ENCODE data around the gene RSAD2. TPM values are rescaled to one million over a fixed set of nuclear protein-coding genes. Genes with fewer than 3 reads are reported as not detected.

The RSAD2 gene
- total RNA-seq, 1 experiment from 2014 or later: 0.18 TPM

- ChIA-PET CTCF (no interaction called here), POLR2A (no interaction called here)
- no peaks in the 10 kb centered on the region for H3K9me3 ChIP-seq
- H3K27me3 ChIP-seq (replicated peaks; ENCODE audit: control insufficient read depth, insufficient read depth, low read length): no peaks in the 10 kb centered on the region
- H3K36me3 Mint-ChIP-seq (ENCODE audit: insufficient read depth, unreplicated experiment): no peaks in the 10 kb centered on the region
- no peak for TF ChIP-seq CTCF (IDR thresholded peaks at IDR 0.05; ENCODE audit: insufficient read depth in 1 of 2, low read depth in 1 of 2, low read length in 1 of 2, severe bottlenecking in 1 of 2, unreplicated experiment in 1 of 2)
- DNase-seq: no peak
- intact Hi-C loops (cut with micrococcal nuclease; ENCODE audit: unreplicated experiment): no loop called here
- no peaks in the 10 kb centered on the region for H3K36me3 ChIP-seq (ENCODE audit: control insufficient read depth, insufficient read depth, low read length)
- no peaks in the 10 kb centered on the region for H3K9me3 Mint-ChIP-seq (ENCODE audit: unreplicated experiment)
- no peaks in the 10 kb centered on the region for H3K4me1 ChIP-seq
- no peak overlapping the region for H3K4me3 Mint-ChIP-seq (ENCODE audit: unreplicated experiment)
- H3K27ac Mint-ChIP-seq (ENCODE audit: unreplicated experiment): no peak overlapping the region
- H3K27me3 Mint-ChIP-seq (ENCODE audit: insufficient read depth, unreplicated experiment): no peaks in the 10 kb centered on the region
- H3K4me1 Mint-ChIP-seq (ENCODE audit: low read depth, unreplicated experiment): no peaks in the 10 kb centered on the region
- no peak overlapping the region for H3K4me3 ChIP-seq (ENCODE audit: low read depth, low read length)
- BruUV-seq (replicated peaks): no TSS peak
Measured at GRCh38 chr2:6943523-6943922, 65.9 kb downstream of the RSAD2 start.

- Histone ChIP-seq H3K4me1 (no peaks in the 10 kb centered on the region), H3K27me3 (replicated peaks; ENCODE audit: control insufficient read depth, insufficient read depth, low read length) (no peaks in the 10 kb centered on the region), H3K36me3 (ENCODE audit: control insufficient read depth, insufficient read depth, low read length) (no peaks in the 10 kb centered on the region), H3K9me3 (no peaks in the 10 kb centered on the region), H3K4me3 (ENCODE audit: low read depth, low read length) (no peak overlapping the region)
- no peaks in the 10 kb centered on the region for H3K4me1 Mint-ChIP-seq (ENCODE audit: low read depth, unreplicated experiment)
- H3K9me3 Mint-ChIP-seq (ENCODE audit: unreplicated experiment): no peaks in the 10 kb centered on the region
- no peaks in the 10 kb centered on the region for H3K36me3 Mint-ChIP-seq (ENCODE audit: insufficient read depth, unreplicated experiment)
- H3K27ac Mint-ChIP-seq (ENCODE audit: unreplicated experiment): no peak overlapping the region
- H3K4me3 Mint-ChIP-seq (ENCODE audit: unreplicated experiment): no peak overlapping the region
- no peak for DNase-seq
- H3K27me3 Mint-ChIP-seq (ENCODE audit: insufficient read depth, unreplicated experiment): no peaks in the 10 kb centered on the region
- intact Hi-C loops (cut with micrococcal nuclease; ENCODE audit: unreplicated experiment): no loop called here
- POLR2A ChIA-PET: no interaction called here
- no TSS peak for BruUV-seq (replicated peaks)
- CTCF ChIA-PET: no interaction called here
- TF ChIP-seq CTCF (IDR thresholded peaks at IDR 0.05; ENCODE audit: insufficient read depth in 1 of 2, low read depth in 1 of 2, low read length in 1 of 2, severe bottlenecking in 1 of 2, unreplicated experiment in 1 of 2): no peak
Measured at GRCh38 chr2:6943971-6944370, 66.4 kb downstream of the RSAD2 start.

GRCh38 chr2:6944555-6944954, 67.0 kb downstream of the RSAD2 start:
- POLR2A ChIA-PET: no interaction called here
- CTCF ChIA-PET: no interaction called here
- TF ChIP-seq CTCF (IDR thresholded peaks at IDR 0.05; ENCODE audit: insufficient read depth in 1 of 2, low read depth in 1 of 2, low read length in 1 of 2, severe bottlenecking in 1 of 2, unreplicated experiment in 1 of 2): no peak

More at GRCh38 chr2:6944555-6944954, 67.0 kb downstream of the RSAD2 start:
- no peak overlapping the region for H3K27ac Mint-ChIP-seq (ENCODE audit: unreplicated experiment)
- no peaks in the 10 kb centered on the region for H3K36me3 ChIP-seq (ENCODE audit: control insufficient read depth, insufficient read depth, low read length)
- no peaks in the 10 kb centered on the region; the same call in 1 of the 2 replicates for H3K27me3 ChIP-seq (replicated peaks; ENCODE audit: control insufficient read depth, insufficient read depth, low read length)
- no TSS peak for BruUV-seq (replicated peaks)
- intact Hi-C loops (cut with micrococcal nuclease; ENCODE audit: unreplicated experiment): no loop called here
- H3K4me3 ChIP-seq (ENCODE audit: low read depth, low read length): no peak overlapping the region
- H3K36me3 Mint-ChIP-seq (ENCODE audit: insufficient read depth, unreplicated experiment): no peaks in the 10 kb centered on the region
- no peak for DNase-seq
- no peaks in the 10 kb centered on the region for H3K4me1 Mint-ChIP-seq (ENCODE audit: low read depth, unreplicated experiment)
- no peaks in the 10 kb centered on the region for H3K27me3 Mint-ChIP-seq (ENCODE audit: insufficient read depth, unreplicated experiment)
- no peaks in the 10 kb centered on the region for H3K9me3 ChIP-seq
- H3K4me1 ChIP-seq: no peaks in the 10 kb centered on the region
- H3K4me3 Mint-ChIP-seq (ENCODE audit: unreplicated experiment): no peak overlapping the region
- H3K9me3 Mint-ChIP-seq (ENCODE audit: unreplicated experiment): no peaks in the 10 kb centered on the region

Measured in Caco-2 (cell line).